Chondrocyte (in vitro differentiated cells): ENCODE data around the gene CTSK. TPM values are rescaled to one million over a fixed set of nuclear protein-coding genes. Genes with fewer than 3 reads are reported as not detected.

Experiments
- DNase-seq: peaks from one replicate; pipeline ENCODE4 v3.0.0; 2021; ENCODE audit warnings: mixed read lengths, low spot score
- H3K27ac Mint-ChIP-seq: one replicate; pipeline ENCODE4 v1.8.0; 2021; ENCODE audit warnings: mild to moderate bottlenecking, moderate library complexity, mixed read lengths; ENCODE audit not compliant: unreplicated experiment
- H3K27me3 Mint-ChIP-seq: 2 replicates; pipeline ENCODE4 v1.8.0; 2021; ENCODE audit warnings: low read depth, mixed read lengths
- H3K36me3 Mint-ChIP-seq: 2 replicates; pipeline ENCODE4 v1.8.0; 2021; ENCODE audit warnings: low read depth, mixed read lengths
- H3K4me1 Mint-ChIP-seq: 2 replicates; pipeline ENCODE4 v1.8.0; 2021; ENCODE audit warnings: low read depth, mild to moderate bottlenecking, mixed read lengths
- H3K4me3 Mint-ChIP-seq: one replicate; pipeline ENCODE4 v1.8.0; 2021; ENCODE audit warnings: mild to moderate bottlenecking, moderate library complexity, mixed read lengths; ENCODE audit not compliant: unreplicated experiment
- H3K9me3 Mint-ChIP-seq: 2 replicates; pipeline ENCODE4 v1.8.0; 2021; ENCODE audit warnings: low read depth, mixed read lengths
- total RNA-seq: library from RNA; stranded (reverse); gene quantifications from 3 replicates; pipeline ENCODE4 v1.2.1, GENCODE V29; 2021
- TF ChIP-seq, protein P1 (sequence below): fragments of 200-600 bp; sonication (generic); IDR thresholded peaks from 2 replicates; pipeline ENCODE4 v1.5.0; 2021; ENCODE audit warnings: antibody characterized with exemption, mild to moderate bottlenecking, moderate library complexity

CTSK gene
- total RNA-seq, 1 donor from 2014 or later = 4.9 TPM

DNA sequence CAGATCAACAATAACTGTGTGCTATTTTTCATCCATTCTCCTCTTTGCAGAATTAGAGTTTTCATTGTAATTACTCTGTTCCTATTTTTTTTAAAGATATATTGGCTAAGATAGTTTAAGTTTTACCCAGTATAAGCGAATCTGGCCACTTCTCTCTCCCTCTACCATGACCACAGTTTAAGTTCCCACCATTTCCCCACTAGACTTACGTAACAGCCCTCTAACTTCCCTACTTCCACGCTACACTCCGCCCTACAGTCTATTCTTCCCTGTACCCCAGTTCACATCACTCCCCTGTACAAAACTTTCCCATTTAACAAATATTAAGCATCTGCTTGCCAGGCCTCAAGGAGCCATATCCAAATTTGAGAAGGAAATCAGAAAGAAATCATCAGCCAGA, 16.5 kb downstream of the CTSK start:
- H3K4me1 Mint-ChIP-seq = no peaks in the 10 kb centered on the region
- H3K36me3 Mint-ChIP-seq = peaks cover 23% of the 10 kb centered on the region
- H3K27ac Mint-ChIP-seq = no peak overlapping the region

DNA sequence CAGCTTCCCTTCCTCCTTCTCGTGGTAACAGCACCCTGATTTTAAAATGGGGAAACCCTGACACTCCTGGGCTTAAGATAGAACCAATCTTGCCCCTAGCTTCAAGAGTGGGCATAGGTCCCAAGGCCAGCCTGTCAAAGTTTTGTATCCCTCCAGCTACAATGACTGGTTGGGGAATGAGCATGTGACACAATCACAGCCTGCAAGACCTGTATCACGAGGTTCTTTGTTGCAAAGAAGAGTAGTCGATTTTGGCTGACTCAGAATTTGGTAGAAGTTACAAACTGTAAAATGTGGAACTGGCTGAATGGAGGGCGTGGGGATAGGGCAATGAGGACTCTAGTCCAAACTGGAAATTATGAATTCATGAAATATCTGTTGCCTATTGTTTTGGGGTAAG, 18.7 kb downstream of the CTSK start:
- DNase-seq = no peak
- Mint-ChIP-seq H3K4me3 (no peak overlapping the region), H3K27me3 (no peaks in the 10 kb centered on the region), H3K9me3 (no peaks in the 10 kb centered on the region), H3K27ac (no peak overlapping the region), H3K4me1 (no peaks in the 10 kb centered on the region), H3K36me3 (peaks cover 11% of the 10 kb centered on the region)
- TF ChIP-seq, protein P1, sequence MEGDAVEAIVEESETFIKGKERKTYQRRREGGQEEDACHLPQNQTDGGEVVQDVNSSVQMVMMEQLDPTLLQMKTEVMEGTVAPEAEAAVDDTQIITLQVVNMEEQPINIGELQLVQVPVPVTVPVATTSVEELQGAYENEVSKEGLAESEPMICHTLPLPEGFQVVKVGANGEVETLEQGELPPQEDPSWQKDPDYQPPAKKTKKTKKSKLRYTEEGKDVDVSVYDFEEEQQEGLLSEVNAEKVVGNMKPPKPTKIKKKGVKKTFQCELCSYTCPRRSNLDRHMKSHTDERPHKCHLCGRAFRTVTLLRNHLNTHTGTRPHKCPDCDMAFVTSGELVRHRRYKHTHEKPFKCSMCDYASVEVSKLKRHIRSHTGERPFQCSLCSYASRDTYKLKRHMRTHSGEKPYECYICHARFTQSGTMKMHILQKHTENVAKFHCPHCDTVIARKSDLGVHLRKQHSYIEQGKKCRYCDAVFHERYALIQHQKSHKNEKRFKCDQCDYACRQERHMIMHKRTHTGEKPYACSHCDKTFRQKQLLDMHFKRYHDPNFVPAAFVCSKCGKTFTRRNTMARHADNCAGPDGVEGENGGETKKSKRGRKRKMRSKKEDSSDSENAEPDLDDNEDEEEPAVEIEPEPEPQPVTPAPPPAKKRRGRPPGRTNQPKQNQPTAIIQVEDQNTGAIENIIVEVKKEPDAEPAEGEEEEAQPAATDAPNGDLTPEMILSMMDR = no peak

More for the DNA sequence above, 16.5 kb downstream of the CTSK start:
- no peak for DNase-seq
- Mint-ChIP-seq H3K9me3 (no peaks in the 10 kb centered on the region), H3K4me3 (no peak overlapping the region), H3K27me3 (no peaks in the 10 kb centered on the region)
- TF ChIP-seq, protein P1 = no peak

DNA sequence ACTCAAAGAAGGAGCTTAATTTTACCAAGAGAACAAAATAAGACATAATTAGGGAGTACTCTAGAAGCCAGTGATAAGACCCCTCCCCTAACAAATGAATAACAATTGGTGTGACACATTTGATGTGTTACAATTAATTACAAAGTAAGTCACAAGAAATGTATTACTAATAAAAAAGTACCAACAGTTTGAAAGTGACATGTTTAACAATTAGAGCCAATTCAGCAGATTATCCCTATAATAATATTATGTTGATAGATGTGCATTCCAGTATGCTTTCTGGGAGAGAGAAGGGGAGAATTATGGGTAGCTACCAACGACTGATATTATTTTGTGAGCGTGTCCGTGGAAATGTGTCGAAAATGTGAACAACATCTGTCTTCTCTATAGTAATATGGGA, 19.1 kb downstream of the CTSK start:
- Mint-ChIP-seq H3K27me3 (no peaks in the 10 kb centered on the region), H3K4me3 (no peak overlapping the region), H3K4me1 (no peaks in the 10 kb centered on the region), H3K27ac (no peak overlapping the region), H3K9me3 (no peaks in the 10 kb centered on the region), H3K36me3 (peaks cover 7% of the 10 kb centered on the region)
- no peak for DNase-seq
- TF ChIP-seq, protein P1 = no peak

DNA sequence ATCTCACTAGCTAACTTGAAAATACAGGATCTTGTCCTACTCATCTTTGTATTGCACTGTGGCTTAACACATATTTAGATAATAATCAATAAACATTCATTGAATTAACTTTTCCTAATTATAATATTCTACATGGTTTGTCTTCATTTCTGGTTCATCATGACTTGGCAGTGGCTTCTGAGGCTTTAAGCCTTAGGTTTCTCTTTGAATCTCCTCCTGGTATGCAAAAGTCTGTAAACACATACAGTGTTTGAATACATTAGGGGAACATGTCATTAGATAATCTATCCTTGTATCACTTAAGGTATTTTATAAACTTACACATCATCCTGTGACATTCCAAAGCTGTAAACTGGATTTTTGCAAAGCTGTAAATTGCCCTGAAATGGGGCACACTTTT, 20.6 kb downstream of the CTSK start:
- H3K4me3 Mint-ChIP-seq = no peak overlapping the region
- DNase-seq = no peak
- H3K4me1 Mint-ChIP-seq = peaks cover 6% of the 10 kb centered on the region
- H3K27ac Mint-ChIP-seq = no peak overlapping the region
- TF ChIP-seq, protein P1 = no peak
- no peaks in the 10 kb centered on the region for H3K27me3 Mint-ChIP-seq
- H3K36me3 Mint-ChIP-seq = peaks cover 7% of the 10 kb centered on the region
- H3K9me3 Mint-ChIP-seq = no peaks in the 10 kb centered on the region

DNA sequence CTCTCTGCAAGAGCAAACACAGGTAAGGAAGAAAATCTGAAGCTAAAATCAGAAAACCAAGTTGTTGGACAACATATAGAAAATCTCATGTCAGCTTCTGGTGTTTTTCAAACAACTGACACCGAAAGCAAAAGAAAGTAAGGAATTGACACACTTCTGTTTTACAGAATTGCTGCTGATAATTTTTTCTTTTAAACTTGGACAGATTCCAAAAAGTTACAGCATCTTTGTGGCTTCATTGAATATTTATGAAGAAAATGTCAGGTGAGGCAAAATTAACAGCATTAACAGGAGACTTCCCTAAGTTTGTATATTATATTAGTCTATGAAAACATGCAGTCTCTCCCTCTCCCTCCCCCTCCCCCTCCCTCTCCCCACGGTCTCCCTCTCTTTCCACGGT, 27.6 kb downstream of the CTSK start:
- Mint-ChIP-seq H3K27ac (no peak overlapping the region), H3K4me3 (no peak overlapping the region)

More for the DNA sequence above, 27.6 kb downstream of the CTSK start:
- DNase-seq = no peak
- Mint-ChIP-seq H3K36me3 (peaks cover 2% of the 10 kb centered on the region), H3K4me1 (peaks cover 6% of the 10 kb centered on the region), H3K27me3 (no peaks in the 10 kb centered on the region), H3K9me3 (no peaks in the 10 kb centered on the region)
- TF ChIP-seq, protein P1 = no peak
